Lower lobe of right lung (tissue), 2 donors: Measurements from ENCODE around the gene DRAM2. TPM values are rescaled to one million over a fixed set of nuclear protein-coding genes. Genes with fewer than 3 reads are reported as not detected.

Experiments used
- ATAC-seq, 2 donors: fragments of 200-7000 bp; cut with Tn5 transposase; one replicate each; pipeline ENCODE4 v1.9.1; 2020 to 2022; ENCODE audit warnings: mild to moderate bottlenecking in 2 of 2, moderate library complexity in 2 of 2
- DNase-seq: peaks from one replicate; pipeline ENCODE4 v3.0.0-alpha.2; 2020
- H3K27ac ChIP-seq: fragments of 200-600 bp; one replicate; pipeline ENCODE4 v1.8.0; 2022
- H3K27me3 ChIP-seq: fragments of 200-600 bp; one replicate; pipeline ENCODE4 v1.8.0; 2022; ENCODE audit warnings: low read depth
- H3K36me3 ChIP-seq: fragments of 200-600 bp; one replicate; pipeline ENCODE4 v1.8.0; 2022; ENCODE audit warnings: mild to moderate bottlenecking
- H3K4me1 ChIP-seq: fragments of 200-600 bp; one replicate; pipeline ENCODE4 v1.8.0; 2022
- H3K4me3 ChIP-seq: fragments of 200-600 bp; one replicate; pipeline ENCODE4 v1.8.0; 2022; ENCODE audit warnings: mild to moderate bottlenecking
- H3K9me3 ChIP-seq: fragments of 200-600 bp; one replicate; pipeline ENCODE4 v1.8.0; 2022
- CTCF ChIP-seq: fragments of 200-600 bp; IDR thresholded peaks from one replicate; pipeline ENCODE4 v1.8.0; 2022; ENCODE audit warnings: antibody characterized with exemption, mild to moderate bottlenecking
- intact Hi-C: fragments of 100-400 bp; cut with DNase I; formaldehyde crosslinking; loops from one replicate; pipeline ENCODE4 v1.11.0; 2022
- long read RNA-seq: library from polyadenylated mRNA; unstranded; transcript quantifications from one replicate; pipeline ENCODE4 v2.0.0, GENCODE V29; 2021
- total RNA-seq: library from RNA; stranded (reverse); fragmentation: NEBNext Ultra II Directional; extraction: Animal tissue kit (Norgen Biotek cat#: 25700); gene quantifications from one replicate; pipeline ENCODE4 v1.2.1, GENCODE V29; 2021
- donor health status: DM: no; HTN: yes; CAD: no; lungs with severe emphysema.

DRAM2 gene
- total RNA-seq, result 73.9 TPM
- long read RNA-seq, partial matches to known transcripts, result 4 of 84 reads
- long read RNA-seq, other reads (novel, unspliced or antisense), result 78 of 84 reads

GRCh38 chr1:111139956-111140679 lies at the start of gene DRAM2, which contains the start of gene CEPT1:
DRAM2 (minus strand) TSS chr1:111140093; CDS start chr1:111131554, 8,539 bp downstream.
CEPT1 (plus strand) TSS chr1:111140223; CDS start chr1:111147715, 7,492 bp downstream.
- Histone ChIP-seq H3K9me3 (no peaks in the 10 kb centered on the region), H3K36me3 (peaks cover 27% of the 10 kb centered on the region), H3K27me3 (no peaks in the 10 kb centered on the region), H3K27ac (peak within 1 kb of the TSS; percentile 93), H3K4me3 (peak within 1 kb of the TSS; percentile 79), H3K4me1 (peaks cover 43% of the 10 kb centered on the region)
- intact Hi-C loops, result no loop called here
- DNase-seq (peak; percentile 97), ATAC-seq (peak; percentile 98 to 99)
- TF ChIP-seq CTCF, result no peak

- ATAC-seq, result no peak
- Histone ChIP-seq H3K27me3 (no peaks in the 10 kb centered on the region), H3K27ac (no peak overlapping the region)
Observed at GRCh38 chr1:111184663-111185062, 44.8 kb upstream of the DRAM2 start.

GRCh38 chr1:111183308-111184069 lies 43.6 kb upstream of the DRAM2 start:
- DNase-seq (no peak), ATAC-seq (no peak)
- H3K27me3 ChIP-seq, result no peaks in the 10 kb centered on the region
- H3K4me1 ChIP-seq, result no peaks in the 10 kb centered on the region
- H3K36me3 ChIP-seq, result peaks cover 74% of the 10 kb centered on the region
- H3K9me3 ChIP-seq, result no peaks in the 10 kb centered on the region
- H3K27ac ChIP-seq, result no peak overlapping the region
- no peak overlapping the region for H3K4me3 ChIP-seq
- intact Hi-C loops, result no loop called here
- no peak for TF ChIP-seq CTCF

More at GRCh38 chr1:111184663-111185062, 44.8 kb upstream of the DRAM2 start:
- intact Hi-C loops, result no loop called here
- DNase-seq, result no peak
- H3K4me1 ChIP-seq, result peaks cover 4% of the 10 kb centered on the region
- H3K4me3 ChIP-seq, result no peak overlapping the region
- no peaks in the 10 kb centered on the region for H3K9me3 ChIP-seq
- no peak for TF ChIP-seq CTCF
- H3K36me3 ChIP-seq, result peaks cover 84% of the 10 kb centered on the region

- H3K4me3 ChIP-seq, result no peak overlapping the region
- DNase-seq (no peak), ATAC-seq (no peak)
- H3K4me1 ChIP-seq, result no peaks in the 10 kb centered on the region
- H3K36me3 ChIP-seq, result peaks cover 69% of the 10 kb centered on the region
- no peaks in the 10 kb centered on the region for H3K27me3 ChIP-seq
- intact Hi-C loops, result no loop called here
- H3K9me3 ChIP-seq, result no peaks in the 10 kb centered on the region
- TF ChIP-seq CTCF, result no peak
- no peak overlapping the region for H3K27ac ChIP-seq
Observed at GRCh38 chr1:111182052-111182451, 42.2 kb upstream of the DRAM2 start.

- DNase-seq (no peak), ATAC-seq (no peak)
- TF ChIP-seq CTCF, result no peak
- Histone ChIP-seq H3K4me3 (no peak overlapping the region), H3K27me3 (no peaks in the 10 kb centered on the region), H3K36me3 (peaks cover 68% of the 10 kb centered on the region), H3K9me3 (no peaks in the 10 kb centered on the region), H3K27ac (no peak overlapping the region), H3K4me1 (no peaks in the 10 kb centered on the region)
- intact Hi-C loops, result no loop called here
Observed at GRCh38 chr1:111179968-111180533, 40.2 kb upstream of the DRAM2 start.
